Measurements from ENCODE around the gene C17orf67. TPM values are rescaled to one million over a fixed set of nuclear protein-coding genes. Genes with fewer than 3 reads are reported as not detected.

The C17orf67 gene
- total and polyA plus RNA-seq, 2 of the 8 experiments (the other 6 are each of a cell fraction or from before 2014, with no cell fraction given): 0.67 to 2.2 TPM

GRCh38 chr17:56820207-56820606 lies 13.5 kb downstream of the C17orf67 start:
- Histone ChIP-seq H3K4ac (replicated peaks; ENCODE audit: insufficient read length, low read depth, low read length) (no peak overlapping the region), H4K91ac (replicated peaks; ENCODE audit: insufficient read length, low read length) (no peak overlapping the region), H3K14ac (ENCODE audit: insufficient read length) (no peak overlapping the region), H2BK5ac (ENCODE audit: low read depth, low read length) (no peak overlapping the region), H4K20me1 (replicated peaks in 1 of 2; ENCODE audit: control insufficient read depth in 1 of 2, insufficient read depth in 2 of 2, low read length in 2 of 2) (no peaks in the 10 kb centered on the region), H3K79me1 (ENCODE audit: low read depth, low read length) (no peaks in the 10 kb centered on the region), H3K79me2 (ENCODE audit: control insufficient read depth in 1 of 2, insufficient read depth in 2 of 2, low read length in 2 of 2) (no peaks in the 10 kb centered on the region), H3K4me2 (ENCODE audit: insufficient read depth in 1 of 2, low read depth in 2 of 2, low read length in 2 of 2) (no peak overlapping the region), H3K4me1 (replicated peaks in 1 of 4; ENCODE audit: control insufficient read depth in 3 of 4, insufficient read depth in 4 of 4, low read length in 3 of 4) (no peaks in the 10 kb centered on the region), H3K23ac (ENCODE audit: insufficient read length) (no peak overlapping the region), H2AFZ (ENCODE audit: low read length) (no peak overlapping the region), H3K36me3 (ENCODE audit: control insufficient read depth in 2 of 4, insufficient read depth in 4 of 4, low read length in 3 of 4) (no peaks in the 10 kb centered on the region), H2BK120ac (replicated peaks; ENCODE audit: low read depth, low read length) (no peak overlapping the region), H4K5ac (ENCODE audit: insufficient read length, low read depth, low read length) (no peak overlapping the region), H3K27ac (ENCODE audit: low read depth, low read length) (no peak overlapping the region), H2BK15ac (ENCODE audit: low read length) (no peak overlapping the region), H3K4me3 (ENCODE audit: extremely low read depth in 1 of 4, insufficient read depth in 2 of 4, low read depth in 3 of 4, low read length in 4 of 4) (no peak overlapping the region), H3K9ac (replicated peaks in 1 of 4; ENCODE audit: extremely low read depth in 1 of 4, low read depth in 3 of 4, low read length in 3 of 4) (no peak overlapping the region), H2BK20ac (ENCODE audit: low read length) (no peak overlapping the region), H2AK5ac (ENCODE audit: low read depth, low read length) (no peak overlapping the region), H2BK12ac (ENCODE audit: low read depth, low read length) (no peak overlapping the region), H4K8ac (ENCODE audit: extremely low read depth, insufficient read depth, low read length) (no peak overlapping the region), H3K18ac (ENCODE audit: extremely low read depth, low read length) (no peak overlapping the region), H3K9me3 (ENCODE audit: insufficient read depth in 2 of 2, low read depth in 1 of 2, low read length in 1 of 2) (no peaks in the 10 kb centered on the region), H3K27me3 (replicated peaks in 1 of 4; ENCODE audit: control insufficient read depth in 3 of 4, extremely low read depth in 1 of 4, insufficient read depth in 3 of 4, low read length in 3 of 4) (no peaks in the 10 kb centered on the region), H3K23me2 (ENCODE audit: low read depth, low read length) (no peaks in the 10 kb centered on the region), H3K56ac (replicated peaks; ENCODE audit: insufficient read length, low read depth, low read length) (no peak overlapping the region)
- ChIA-PET CTCF (ENCODE audit: partially characterized antibody) (interaction anchor here (0.7 to 4.0 kb wide), 38 partner anchors 8 to 371 kb away, joined by 3 to 18 read pairs (median 4); partner anchors contain the start of gene TRIM25), POLR2A (ENCODE audit: partially characterized antibody) (interaction anchor here (0.7 to 1.4 kb wide), 4 partner anchors 9 to 119 kb away, joined by 3 to 4 read pairs (median 4); partner anchors contain the start of gene TRIM25)
- FAIRE-seq: no peak
- no peak for DNase-seq (ENCODE audit: low read depth in 1 of 2, low spot score in 2 of 2)
- WGBS, 2 experiments (ENCODE audit: extremely low coverage in 1 of 2, insufficient coverage in 1 of 2, insufficient read length in 1 of 2, insufficient replicate concordance in 2 of 2, low coverage in 1 of 2, low lambda C conversion rate in 2 of 2, missing lambda C conversion rate in 1 of 2): 83% methylated on average over 10 of the region's 10 CpGs; no CpG with 5 or more reads in 1 of the 2 experiments

Data from H1 (cell line).